Mesenteric fat pad (tissue), 1 donor: ENCODE data around the gene AMOT. TPM values are rescaled to one million over a fixed set of nuclear protein-coding genes. Genes with fewer than 3 reads are reported as not detected.

Source experiments
- DNase-seq: peaks from one replicate; pipeline ENCODE4 v3.0.0-alpha.2; 2020; ENCODE audit warnings: low spot score
- total RNA-seq: library from RNA; stranded (reverse); fragmentation: NEBNext Ultra II Directional; extraction: Animal tissue kit (Norgen Biotek cat#: 25700); gene quantifications from one replicate; pipeline ENCODE4 v1.2.1, GENCODE V29; 2021
- donor health status: DM: yes; HTN: yes; CAD: no.

AMOT gene
- total RNA-seq, 1 donor from 2014 or later, result 3.8 TPM

DNA sequence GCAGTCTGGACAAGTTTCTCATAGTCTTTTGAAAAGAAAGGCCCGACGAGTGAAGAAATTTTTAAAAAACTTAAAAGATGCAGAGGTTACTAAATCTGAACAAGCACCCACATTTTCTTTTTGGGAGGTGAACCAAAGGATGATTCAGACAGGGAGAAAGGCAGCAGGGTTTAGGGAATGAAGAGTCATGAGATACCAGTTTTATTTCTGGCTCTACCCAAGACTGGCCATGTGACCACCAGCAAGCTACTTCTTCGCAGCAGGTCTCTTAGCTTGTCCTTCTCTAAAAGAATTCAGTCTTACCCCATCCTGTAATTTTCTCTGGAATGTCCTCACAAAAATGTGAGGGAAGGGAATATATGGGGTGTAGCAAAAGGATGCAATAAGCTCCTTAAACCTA is 37.6 kb downstream of the AMOT start:
- DNase-seq, result no peak

DNA sequence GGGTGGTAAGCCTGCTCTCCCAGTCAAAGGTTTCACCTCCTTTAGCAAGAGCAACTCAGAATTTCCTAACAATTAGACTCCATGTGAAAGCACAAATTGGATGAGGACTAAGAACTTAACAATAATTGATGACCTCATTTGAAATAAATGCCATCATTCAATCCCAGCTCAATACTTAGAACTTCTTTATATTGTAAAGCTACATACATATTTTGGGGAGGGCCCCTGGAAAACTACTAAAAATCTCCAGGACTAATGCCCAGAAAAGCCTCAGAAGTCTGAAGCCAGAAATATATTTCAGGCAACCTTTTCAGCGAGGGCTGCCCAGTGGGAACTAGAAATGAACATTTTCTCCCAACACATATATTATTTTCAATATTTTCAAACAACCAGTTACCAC is 38.1 kb downstream of the AMOT start:
- no peak for DNase-seq

DNA sequence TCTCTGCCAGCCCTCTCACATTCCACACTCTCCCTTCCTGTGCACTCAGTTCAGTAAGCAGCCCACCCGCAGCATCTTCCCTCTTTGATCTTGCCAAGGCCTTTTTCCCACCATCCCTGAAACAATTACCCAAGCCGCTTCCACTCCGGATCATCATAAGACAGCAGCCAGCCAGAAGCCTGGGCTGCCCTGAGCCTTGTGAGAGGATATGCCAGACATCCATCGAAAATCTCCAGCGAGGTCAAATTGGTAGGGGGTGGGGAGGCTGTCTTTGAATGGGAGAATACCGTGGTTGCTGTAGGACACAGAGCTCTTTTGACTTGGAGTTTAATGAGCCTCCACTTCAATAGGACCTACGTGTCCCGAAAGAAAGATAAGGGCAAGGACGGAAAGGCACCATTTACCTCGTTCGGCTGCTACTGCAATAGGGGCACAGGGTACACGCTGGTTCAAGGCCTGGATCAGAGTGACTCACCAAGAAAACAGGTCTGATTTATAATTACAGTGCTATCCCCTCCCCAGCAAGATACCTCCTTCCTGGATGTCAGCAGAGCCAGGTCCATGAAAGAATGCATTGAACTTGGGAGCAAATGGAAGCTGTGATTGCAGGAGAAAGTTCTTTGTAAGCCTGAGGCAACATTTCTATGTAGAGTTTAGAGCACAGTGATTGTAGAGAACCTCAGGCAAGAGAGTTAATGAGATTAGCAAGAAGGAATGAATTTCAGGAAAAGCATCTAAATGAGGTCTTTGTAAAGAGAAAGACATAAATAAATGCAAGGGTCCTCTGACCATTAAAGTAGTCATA is 39.5 kb downstream of the AMOT start:
- no peak for DNase-seq

DNA sequence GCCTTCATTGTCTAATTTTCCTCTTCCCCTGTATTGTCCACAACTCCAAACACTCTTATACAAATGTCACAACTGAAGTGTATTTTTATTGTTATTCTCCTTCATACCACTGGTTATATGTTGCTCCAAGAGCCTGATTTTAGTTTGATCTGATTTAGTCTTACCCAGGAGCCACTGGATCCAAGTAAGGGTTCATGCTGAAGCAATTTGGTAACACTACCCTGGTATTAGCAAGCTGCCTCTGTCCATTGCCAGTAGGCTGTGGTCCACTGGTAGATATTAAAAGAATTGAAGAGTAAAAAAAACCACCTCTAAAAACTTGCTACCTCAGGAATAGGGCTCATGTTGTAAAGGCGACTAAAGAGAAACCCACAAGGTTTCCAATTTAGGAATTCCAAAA is 41.2 kb downstream of the AMOT start:
- no peak for DNase-seq

DNA sequence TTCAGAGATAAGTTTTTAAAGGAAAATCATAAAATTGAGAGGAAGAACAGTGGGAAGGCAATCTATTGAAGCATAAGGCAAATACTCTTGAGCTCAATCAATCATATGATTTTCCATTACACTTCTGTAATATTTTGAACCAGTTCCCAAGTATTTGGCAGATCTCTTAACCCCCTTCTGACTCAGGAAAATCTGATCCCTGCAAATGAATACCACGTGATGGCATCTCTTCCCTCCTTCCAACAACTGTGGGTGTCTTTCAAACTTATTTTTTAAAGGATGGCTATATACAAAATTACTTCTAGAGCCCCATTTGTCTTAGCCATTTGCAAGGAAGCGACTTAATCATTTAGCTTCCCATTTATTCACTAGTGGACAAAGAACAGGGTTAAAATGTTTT is 41.9 kb downstream of the AMOT start:
- no peak for DNase-seq

DNA sequence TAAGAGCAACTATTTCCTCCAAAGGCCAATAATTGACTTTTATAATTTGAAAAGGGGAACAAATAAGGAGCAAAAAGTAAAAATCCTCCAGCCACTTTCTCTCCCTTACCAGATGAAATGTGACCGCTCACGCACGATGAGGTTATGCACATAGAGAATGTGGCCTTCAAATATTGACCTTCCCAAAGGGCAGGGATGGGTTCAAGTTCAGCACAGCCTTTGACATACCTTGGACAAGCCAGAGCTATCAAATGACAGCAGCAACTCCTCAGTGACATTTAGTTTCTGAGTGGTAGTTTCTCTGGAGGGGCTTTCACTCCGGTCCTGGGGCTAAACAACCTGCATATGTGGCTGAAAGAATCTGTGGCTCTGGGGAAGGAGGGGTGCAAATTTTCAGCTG is 50.7 kb downstream of the AMOT start:
- DNase-seq, result no peak

DNA sequence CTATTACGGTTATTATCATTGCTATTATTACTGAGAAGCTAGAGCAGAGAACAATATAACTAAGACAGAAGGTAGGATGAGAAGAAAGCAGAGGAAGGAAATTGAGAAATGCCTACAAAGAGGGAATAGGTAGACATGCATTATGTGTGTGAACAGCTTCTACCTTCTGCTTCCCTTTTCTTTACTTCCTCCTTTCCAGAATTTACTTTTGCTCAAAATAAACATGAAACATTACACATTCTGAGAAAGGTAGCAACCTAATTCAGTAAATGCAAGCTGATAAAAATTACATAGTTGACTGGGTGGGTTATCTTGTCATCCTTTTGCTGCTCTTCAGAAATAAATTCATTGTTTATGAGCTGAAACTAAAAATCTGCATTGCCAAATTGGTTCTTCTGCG is 54.6 kb downstream of the AMOT start:
- no peak for DNase-seq

DNA sequence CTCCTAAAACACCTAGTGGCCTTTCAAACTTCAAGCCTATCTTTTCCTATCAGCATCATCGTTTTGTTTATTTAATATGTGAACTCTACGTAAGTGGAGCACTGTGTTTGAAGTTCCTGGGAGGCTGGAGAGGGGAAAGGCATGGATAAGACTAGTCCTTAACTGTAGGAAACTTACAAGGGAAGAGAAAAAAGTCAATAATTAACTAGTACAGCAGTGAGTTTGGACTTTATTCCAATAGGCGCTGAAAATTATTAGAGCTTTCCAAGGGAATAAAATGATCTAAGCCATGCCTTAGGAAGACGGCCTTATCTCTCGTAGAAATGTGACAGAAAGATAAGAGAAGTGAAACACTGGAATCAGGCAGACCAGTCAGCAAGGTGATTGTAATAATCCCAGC is 55.3 kb downstream of the AMOT start:
- no peak for DNase-seq

DNA sequence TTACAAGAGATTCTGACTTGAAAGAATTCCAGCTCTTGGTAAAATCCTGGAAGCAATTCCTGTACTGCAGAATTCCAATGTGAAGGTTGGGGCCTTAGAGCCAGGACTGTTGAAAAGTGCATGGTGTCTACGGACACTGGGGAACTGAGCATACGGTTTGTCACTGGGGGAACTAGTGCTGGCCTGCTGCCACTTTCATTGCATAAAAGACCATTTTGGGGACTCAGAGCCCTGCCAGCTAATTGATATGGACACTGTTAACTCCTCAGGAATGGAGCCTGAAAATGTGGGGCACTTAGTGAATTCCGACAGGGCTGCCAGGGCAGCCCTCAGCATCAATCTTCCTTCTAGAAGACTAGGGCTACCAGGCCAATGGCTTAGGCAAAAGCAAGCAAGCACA is 55.9 kb downstream of the AMOT start:
- no peak for DNase-seq

DNA sequence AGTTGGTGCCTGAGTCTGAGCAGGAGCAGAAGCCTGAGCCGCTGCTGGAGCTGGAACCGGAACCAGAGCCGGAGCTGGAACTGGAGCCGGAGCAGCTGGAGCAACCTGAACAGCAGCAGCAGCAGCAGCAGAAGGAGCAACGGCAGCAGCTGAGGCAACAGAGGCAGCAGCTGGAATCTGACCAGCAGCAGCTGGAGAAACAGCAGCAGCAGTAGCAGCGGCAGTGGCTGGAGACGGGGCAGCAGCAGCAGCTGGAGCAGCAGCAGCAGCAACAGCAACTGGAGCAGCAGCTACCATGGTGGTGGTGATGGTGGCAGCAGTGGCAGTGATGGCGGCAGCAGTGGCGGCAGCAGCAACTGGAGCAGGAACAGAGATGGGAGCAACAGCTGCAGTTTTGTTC is 61.5 kb downstream of the AMOT start:
- DNase-seq, result no peak

DNA sequence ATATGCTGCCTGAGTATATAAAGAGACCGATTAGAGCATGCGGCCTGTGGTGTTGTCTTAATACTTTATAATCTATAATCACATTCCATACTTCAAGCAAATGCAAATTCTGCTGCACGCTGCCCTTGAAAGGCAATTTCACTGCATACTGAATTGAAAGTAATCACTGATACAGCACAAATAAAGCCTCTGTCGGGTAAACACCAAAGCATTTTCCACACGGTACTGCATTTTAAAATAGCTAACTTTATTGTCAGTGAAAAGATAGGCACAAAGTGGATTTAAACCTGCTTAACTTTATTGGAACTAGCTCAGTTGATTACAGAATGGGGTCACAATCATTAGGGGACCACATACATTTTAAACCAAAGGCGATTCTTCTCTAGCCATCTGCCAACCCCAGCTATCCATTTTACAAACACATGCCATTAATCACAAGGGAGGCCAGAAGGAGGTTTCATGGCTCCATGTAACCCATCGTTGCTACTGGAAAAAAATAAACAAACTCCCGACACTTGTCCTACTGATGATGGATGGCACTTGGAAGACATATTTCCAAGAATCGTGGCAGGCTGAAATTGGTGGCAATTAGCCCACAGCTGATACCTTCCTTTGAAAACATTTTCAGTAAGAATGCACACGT is 65.9 kb downstream of the AMOT start:
- no peak for DNase-seq

DNA sequence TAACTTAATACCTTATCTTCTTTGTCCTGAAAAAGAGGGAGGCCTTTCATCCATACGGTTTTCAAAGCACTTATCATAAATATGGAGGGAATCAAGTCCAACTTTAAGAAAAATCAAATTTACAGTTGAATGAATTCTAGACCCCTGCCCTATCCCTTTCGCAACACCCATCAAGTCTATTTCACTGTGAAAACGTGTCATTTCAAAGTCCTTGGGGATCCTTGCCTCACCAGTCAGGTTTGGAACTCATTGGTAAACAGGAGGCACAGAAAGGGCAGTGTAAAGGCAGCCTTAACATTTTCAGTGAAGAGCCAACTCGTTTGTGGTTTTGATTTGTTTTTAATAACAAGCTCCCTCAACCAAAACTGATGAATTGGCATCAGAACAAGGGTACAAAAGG is 66.5 kb downstream of the AMOT start:
- no peak for DNase-seq

DNA sequence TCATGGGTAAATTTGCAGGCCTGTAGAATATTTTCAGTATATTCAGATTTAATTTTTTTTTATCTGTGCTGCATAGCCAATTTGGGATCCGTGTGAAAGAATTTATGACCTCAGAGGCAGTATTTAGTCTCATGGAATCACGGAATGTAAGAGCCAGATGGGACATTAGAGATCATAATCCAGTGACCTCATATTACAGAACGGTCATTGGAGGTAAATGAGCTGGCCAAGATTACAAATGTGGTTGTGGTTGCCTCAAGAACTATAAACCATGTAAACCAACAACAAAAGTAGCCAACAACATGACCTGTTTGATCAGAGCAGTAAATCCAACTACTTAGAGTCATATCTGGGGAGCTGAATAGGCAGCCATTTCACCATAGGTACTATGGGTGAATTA is 71.6 kb downstream of the AMOT start:
- DNase-seq, result no peak

DNA sequence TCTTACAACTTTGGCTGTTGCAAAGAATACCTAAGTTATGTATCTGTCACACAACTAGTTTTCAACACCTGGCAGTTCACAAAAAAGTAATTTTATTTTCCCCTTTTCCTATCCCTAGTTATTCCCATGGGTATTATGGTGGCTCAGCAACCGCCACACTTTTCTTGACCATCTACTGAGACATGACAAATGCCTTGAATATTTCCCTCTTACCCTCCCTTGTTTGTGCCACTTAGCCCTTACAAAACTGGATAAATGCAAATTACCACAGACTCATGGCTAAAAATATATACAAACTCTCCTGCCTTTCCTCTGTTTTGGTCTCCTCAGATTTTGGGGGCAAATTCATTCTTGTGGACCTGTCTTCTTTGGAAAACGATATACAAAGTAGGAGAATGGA is 72.1 kb downstream of the AMOT start:
- DNase-seq, result no peak

DNA sequence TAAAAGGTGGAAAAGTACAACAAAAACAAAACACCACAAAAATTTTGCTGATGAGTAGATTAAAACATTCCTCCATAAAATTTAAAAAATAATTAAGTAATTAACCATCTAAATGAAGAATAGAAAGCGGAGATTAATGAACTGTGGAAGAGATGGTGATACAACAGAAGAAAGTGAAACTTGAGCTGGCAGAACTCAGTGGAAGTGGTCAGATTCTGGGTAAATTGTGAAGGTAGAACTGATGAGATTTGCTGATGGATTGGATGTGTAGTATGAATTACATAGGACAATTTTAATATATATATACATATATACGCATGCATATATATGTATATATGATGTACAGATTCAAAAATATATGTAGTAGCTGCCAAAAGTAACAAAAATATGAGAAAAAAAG is 73.9 kb downstream of the AMOT start:
- no peak for DNase-seq

DNA sequence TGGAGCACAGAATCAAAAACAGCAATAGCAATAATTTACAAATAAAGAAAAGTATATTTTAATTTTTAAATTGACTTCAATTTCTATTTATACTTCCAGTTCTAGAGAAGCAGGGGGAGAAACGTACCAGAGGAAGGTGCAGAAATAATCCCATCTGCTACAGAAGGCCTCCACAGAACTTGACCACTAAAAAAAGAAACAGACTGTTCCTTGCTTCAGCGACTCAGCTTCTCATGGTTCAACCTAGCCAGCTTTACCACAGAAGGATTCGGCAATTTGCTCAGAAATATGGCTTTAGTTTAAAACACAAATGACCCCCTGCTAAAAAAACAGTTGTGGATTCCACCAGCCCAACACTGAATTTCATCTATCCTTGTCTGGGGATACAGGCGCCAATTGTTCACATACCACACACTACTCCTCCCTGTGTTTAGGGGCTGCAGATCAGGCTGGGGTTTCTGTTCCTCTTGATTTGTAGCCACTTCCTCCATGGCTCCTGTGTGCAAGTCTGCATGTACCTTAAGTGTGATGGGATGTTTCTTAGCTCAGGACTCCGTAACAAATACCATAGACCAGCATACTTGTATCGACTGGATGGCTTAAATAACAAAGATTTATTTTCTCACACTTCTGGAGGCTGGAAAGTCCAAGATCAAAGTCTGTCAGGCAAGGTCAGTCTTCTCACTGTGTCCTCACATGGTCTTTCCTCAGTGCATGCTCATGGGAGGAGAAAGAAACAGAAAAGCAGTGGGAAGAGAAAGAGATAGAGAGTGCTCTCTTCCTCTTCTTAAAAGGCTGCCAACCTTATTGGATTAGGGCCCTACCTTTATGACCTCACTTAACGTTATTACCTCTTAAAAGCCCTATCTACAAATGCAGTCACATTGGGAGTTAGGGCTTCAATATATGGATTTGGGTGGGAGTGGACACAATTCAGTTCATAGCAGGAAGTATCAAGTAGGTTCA is 79.1 kb downstream of the AMOT start:
- DNase-seq, result no peak

DNA sequence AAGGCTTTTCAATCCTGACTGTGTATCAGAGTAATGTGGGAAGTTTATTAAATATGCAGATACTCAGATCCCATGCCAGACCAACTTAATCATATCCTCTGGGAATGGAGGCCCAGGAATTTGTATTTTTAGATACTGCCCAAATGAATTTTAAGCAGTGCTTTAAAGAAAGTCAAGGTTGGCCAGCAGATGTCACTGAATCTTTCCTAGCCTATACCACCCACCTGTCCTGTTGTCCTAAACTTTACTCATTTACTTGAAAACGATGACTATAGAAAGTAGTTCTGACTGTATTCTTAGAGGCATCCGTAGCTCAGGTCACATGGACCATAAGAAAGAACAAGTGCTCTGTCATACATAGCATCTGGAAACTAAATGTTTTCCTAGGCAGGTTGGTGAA is 79.9 kb downstream of the AMOT start:
- no peak for DNase-seq

DNA sequence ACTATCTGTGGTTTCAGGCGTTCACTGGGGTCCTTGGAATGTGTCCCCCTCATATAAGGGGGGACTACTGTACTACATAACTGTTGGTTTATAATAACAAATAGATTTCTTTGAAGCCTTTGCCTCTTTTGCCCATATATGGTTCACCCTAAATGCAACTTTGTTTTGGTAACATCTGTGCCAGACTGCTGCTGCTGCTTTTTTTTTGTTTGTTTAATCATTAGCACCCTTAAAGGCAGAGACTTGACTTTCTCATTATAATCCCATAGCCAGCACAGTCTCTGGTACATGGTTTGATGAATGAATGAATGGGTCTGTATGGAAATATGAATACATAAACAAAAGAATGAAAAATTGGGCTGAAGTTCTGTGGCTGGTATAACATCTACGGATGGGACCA is 80.7 kb downstream of the AMOT start:
- no peak for DNase-seq

DNA sequence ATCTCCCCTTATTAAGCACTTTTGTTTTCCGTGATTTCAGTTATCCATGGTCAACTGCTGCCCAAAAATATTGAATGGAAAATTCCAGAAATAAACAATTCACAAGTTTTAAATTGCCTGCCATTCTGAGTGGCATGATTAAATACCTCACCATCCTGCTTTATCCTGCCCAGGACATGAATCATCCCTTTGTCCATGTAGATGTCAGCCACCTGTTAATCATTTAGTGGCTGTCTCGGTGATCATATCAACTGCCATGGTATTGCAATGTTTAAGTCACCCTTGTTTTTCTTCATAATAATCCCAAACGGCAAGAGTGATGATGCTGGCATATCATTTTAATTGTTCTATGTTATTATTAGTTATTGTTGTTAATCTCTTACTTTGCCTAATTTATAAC is 81.1 kb downstream of the AMOT start:
- no peak for DNase-seq

DNA sequence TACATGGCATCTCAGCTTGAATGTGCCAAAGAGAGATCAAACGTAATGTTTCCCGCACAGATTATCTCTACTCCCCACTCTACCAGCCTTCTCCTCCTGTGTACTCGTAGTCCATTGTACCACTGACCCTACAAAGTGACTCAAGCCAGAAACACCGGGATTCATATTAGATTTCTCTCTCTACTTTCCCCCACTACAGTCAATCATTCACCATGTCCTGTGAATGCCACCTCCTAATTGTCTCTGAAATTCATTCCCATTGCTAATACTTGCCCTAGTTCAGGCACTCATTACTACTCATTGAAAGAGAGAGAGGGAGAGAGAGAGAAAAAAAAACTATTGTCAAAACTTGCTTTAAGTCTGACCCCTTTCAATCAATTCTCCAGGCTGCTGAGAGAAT is 82.7 kb downstream of the AMOT start:
- no peak for DNase-seq

DNA sequence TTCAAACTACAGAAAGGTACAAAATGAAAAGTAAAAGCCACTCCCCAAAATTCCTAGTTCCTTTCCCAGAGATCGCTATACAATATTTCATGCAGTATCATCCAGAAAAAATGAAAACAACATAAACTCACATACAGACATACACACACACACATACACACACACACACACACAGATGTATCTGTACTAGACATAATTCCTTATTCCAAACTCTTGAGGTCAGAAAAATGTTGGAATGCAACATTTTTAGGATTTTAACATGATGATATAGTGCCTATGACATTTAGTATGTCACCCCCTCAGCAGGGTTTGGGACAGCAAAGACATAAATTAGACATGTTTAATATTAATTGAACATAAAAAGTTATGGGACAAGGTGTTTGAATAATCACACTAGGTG is 87.5 kb downstream of the AMOT start:
- no peak for DNase-seq

DNA sequence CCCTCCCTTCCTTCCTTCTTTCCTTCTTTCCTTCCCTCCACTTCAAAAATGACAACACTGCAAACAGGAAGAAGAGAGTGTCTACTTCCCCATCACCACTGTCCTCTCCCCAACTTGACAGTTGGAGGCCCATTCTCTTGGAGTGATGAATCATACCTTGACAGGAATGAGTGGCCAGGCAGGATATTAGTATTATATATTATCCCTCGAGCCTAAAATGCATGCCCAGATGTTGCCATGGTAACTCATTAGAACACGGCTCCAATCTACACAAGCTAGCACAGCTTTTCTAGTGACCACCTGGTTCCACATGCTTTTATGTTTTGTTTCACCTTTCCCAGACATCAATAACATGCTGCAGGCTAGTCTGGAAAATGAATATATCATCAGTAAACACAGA is 89.6 kb downstream of the AMOT start:
- no peak for DNase-seq
